Ecto neural progenitor cell (in vitro differentiated cells): Measurements from ENCODE around the gene PLEK2.
"Not testable (repeated sequence)": the region's sequence is repeated elsewhere in the genome, so short reads cannot be mapped to it uniquely, and the experiment has no call there.

Source experiments
- DNase-seq: peaks from one replicate; pipeline ENCODE4 v3.0.0-alpha.2; 2018; ENCODE audit warnings: low spot score

Gene PLEK2

GRCh38 chr14:67428501-67429031, 16.6 kb upstream of the PLEK2 start:
- DNase-seq = no peak

- DNase-seq = peak; percentile 83
Measured at GRCh38 chr14:67426983-67427606, 15.1 kb upstream of the PLEK2 start.

GRCh38 chr14:67426161-67426560, 14.2 kb upstream of the PLEK2 start:
- DNase-seq = no peak

GRCh38 chr14:67425608-67426007, 13.6 kb upstream of the PLEK2 start:
- DNase-seq = no peak

- no peak for DNase-seq
Measured at GRCh38 chr14:67424539-67424938, 12.6 kb upstream of the PLEK2 start.

- DNase-seq = no peak
Measured at GRCh38 chr14:67423424-67423823, 11.5 kb upstream of the PLEK2 start.

GRCh38 chr14:67421356-67422224, 9.6 kb upstream of the PLEK2 start:
- no peak for DNase-seq

GRCh38 chr14:67420102-67420739, 8.3 kb upstream of the PLEK2 start:
- no peak for DNase-seq

- no peak for DNase-seq
Measured at GRCh38 chr14:67418401-67419191, 6.6 kb upstream of the PLEK2 start.

GRCh38 chr14:67417633-67418032, 5.7 kb upstream of the PLEK2 start:
- no peak for DNase-seq

GRCh38 chr14:67416810-67417209, 4.8 kb upstream of the PLEK2 start:
- DNase-seq = no peak

- no peak for DNase-seq
Measured at GRCh38 chr14:67416085-67416484, 4.1 kb upstream of the PLEK2 start.

GRCh38 chr14:67415610-67416009, 3.6 kb upstream of the PLEK2 start:
- not testable (repeated sequence) for DNase-seq

GRCh38 chr14:67413806-67414769, 2.1 kb upstream of the PLEK2 start:
- DNase-seq = no peak

- no peak for DNase-seq
Measured at GRCh38 chr14:67411370-67411769, 595 bp downstream of the PLEK2 start.

GRCh38 chr14:67410313-67410712, 1.7 kb downstream of the PLEK2 start:
- no peak for DNase-seq

GRCh38 chr14:67409461-67409860, 2.5 kb downstream of the PLEK2 start:
- DNase-seq = no peak

- DNase-seq = not testable (repeated sequence)
Measured at GRCh38 chr14:67408122-67408801, 3.7 kb downstream of the PLEK2 start.

GRCh38 chr14:67405771-67406170, 6.2 kb downstream of the PLEK2 start:
- no peak for DNase-seq

- peak; percentile 18 for DNase-seq
Measured at GRCh38 chr14:67400434-67400833, 11.5 kb downstream of the PLEK2 start.
